GM23338 (cell line): ENCODE data around the gene IGF2BP3.

Experiments used
- EZH2phosphoT487 ChIP-seq: fragments of 200-600 bp; sonication (generic); IDR thresholded peaks from one replicate; pipeline ENCODE4 v1.8.1; 2018; ENCODE audit warnings: antibody characterized with exemption; ENCODE audit not compliant: unreplicated experiment
- POLR2AphosphoS5 ChIP-seq: IDR thresholded peaks from 2 replicates; pipeline ENCODE4 v1.6.1; 2016; ENCODE audit warnings: antibody characterized with exemption, low read depth
- ZNF114 ChIP-seq: fragments of 250-450 bp; sonication (Bioruptor Pico); IDR thresholded peaks from 2 replicates; pipeline ENCODE4 v1.5.0; 2020; ENCODE audit warnings: mild to moderate bottlenecking, moderate library complexity
- TF ChIP-seq, protein P1 (sequence below), 2 experiments: fragments of 200-600 bp in 1 of 2; sonication (generic) in 1 of 2; conservative IDR thresholded peaks; 2 replicates each; pipeline versions ENCODE4 v1.5.1 to v1.6.1; 2016 to 2017; ENCODE audit warnings: antibody characterized with exemption in 2 of 2, low read depth in 2 of 2, mild to moderate bottlenecking in 2 of 2, moderate library complexity in 1 of 2
- TF ChIP-seq, protein P2 (sequence below): IDR thresholded peaks from one replicate; pipeline ENCODE4 v1.6.1; 2018; ENCODE audit warnings: antibody characterized with exemption; ENCODE audit not compliant: unreplicated experiment

DNA sequence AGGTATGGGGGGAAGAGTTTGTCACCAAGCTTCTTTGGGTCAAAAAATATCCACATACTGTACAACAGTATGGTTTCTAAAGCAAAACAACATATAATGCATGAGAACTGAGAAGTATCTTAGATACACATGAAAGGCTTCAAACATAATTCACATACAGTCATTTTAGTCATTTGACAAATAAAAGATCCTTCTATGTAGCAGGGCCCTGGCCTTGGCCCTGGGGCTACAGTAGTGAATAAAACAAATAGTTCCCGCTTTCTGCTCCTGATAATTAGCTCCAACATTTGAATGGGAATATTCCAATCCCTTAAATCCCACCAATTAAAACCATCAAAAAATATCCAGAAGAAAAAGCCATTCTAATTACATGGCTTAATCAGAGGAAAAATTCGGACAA, 119.8 kb downstream of the IGF2BP3 start:
- TF ChIP-seq, protein P1, sequence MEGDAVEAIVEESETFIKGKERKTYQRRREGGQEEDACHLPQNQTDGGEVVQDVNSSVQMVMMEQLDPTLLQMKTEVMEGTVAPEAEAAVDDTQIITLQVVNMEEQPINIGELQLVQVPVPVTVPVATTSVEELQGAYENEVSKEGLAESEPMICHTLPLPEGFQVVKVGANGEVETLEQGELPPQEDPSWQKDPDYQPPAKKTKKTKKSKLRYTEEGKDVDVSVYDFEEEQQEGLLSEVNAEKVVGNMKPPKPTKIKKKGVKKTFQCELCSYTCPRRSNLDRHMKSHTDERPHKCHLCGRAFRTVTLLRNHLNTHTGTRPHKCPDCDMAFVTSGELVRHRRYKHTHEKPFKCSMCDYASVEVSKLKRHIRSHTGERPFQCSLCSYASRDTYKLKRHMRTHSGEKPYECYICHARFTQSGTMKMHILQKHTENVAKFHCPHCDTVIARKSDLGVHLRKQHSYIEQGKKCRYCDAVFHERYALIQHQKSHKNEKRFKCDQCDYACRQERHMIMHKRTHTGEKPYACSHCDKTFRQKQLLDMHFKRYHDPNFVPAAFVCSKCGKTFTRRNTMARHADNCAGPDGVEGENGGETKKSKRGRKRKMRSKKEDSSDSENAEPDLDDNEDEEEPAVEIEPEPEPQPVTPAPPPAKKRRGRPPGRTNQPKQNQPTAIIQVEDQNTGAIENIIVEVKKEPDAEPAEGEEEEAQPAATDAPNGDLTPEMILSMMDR (conservative IDR thresholded peaks at IDR 0.05; ENCODE audit: low read depth in 2 of 2) = no peak
- TF ChIP-seq EZH2phosphoT487 = no peak
- TF ChIP-seq ZNF114 (CRISPR knock-in tag) = no peak
- no peak for TF ChIP-seq POLR2AphosphoS5
- TF ChIP-seq, protein P2, sequence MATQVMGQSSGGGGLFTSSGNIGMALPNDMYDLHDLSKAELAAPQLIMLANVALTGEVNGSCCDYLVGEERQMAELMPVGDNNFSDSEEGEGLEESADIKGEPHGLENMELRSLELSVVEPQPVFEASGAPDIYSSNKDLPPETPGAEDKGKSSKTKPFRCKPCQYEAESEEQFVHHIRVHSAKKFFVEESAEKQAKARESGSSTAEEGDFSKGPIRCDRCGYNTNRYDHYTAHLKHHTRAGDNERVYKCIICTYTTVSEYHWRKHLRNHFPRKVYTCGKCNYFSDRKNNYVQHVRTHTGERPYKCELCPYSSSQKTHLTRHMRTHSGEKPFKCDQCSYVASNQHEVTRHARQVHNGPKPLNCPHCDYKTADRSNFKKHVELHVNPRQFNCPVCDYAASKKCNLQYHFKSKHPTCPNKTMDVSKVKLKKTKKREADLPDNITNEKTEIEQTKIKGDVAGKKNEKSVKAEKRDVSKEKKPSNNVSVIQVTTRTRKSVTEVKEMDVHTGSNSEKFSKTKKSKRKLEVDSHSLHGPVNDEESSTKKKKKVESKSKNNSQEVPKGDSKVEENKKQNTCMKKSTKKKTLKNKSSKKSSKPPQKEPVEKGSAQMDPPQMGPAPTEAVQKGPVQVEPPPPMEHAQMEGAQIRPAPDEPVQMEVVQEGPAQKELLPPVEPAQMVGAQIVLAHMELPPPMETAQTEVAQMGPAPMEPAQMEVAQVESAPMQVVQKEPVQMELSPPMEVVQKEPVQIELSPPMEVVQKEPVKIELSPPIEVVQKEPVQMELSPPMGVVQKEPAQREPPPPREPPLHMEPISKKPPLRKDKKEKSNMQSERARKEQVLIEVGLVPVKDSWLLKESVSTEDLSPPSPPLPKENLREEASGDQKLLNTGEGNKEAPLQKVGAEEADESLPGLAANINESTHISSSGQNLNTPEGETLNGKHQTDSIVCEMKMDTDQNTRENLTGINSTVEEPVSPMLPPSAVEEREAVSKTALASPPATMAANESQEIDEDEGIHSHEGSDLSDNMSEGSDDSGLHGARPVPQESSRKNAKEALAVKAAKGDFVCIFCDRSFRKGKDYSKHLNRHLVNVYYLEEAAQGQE = no peak
